Osteoblast (primary cell): Measurements from ENCODE around the gene XXYLT1. TPM values are rescaled to one million over a fixed set of nuclear protein-coding genes. Genes with fewer than 3 reads are reported as not detected.
"Not testable (repeated sequence)": the region's sequence is repeated elsewhere in the genome, so short reads cannot be mapped to it uniquely, and the experiment has no call there.

Source experiments
- DNase-seq: peaks from one replicate; pipeline ENCODE4 v3.0.0; 2011; ENCODE audit warnings: low spot score, mixed read lengths; ENCODE audit not compliant: insufficient read length; ENCODE audit errors: missing footprints
- H2AFZ ChIP-seq: 2 replicates; pipeline ENCODE4 v1.6.0; 2011; ENCODE audit warnings: mild to moderate bottlenecking, low read length
- H3K27ac ChIP-seq: 2 replicates; pipeline ENCODE4 v1.5.1; 2011; ENCODE audit warnings: mild to moderate bottlenecking, low read depth, low read length, moderate library complexity
- H3K27me3 ChIP-seq: 2 replicates; pipeline ENCODE4 v1.6.0; 2012; ENCODE audit warnings: mild to moderate bottlenecking, control low read depth, inconsistent platforms, low read length, moderate library complexity; ENCODE audit not compliant: insufficient read depth
- H3K36me3 ChIP-seq: 2 replicates; pipeline ENCODE4 v1.5.1; 2011; ENCODE audit warnings: mild to moderate bottlenecking, low read length, control low read depth, moderate library complexity; ENCODE audit not compliant: insufficient read depth
- H3K4me1 ChIP-seq: 2 replicates; pipeline ENCODE4 v1.5.1; 2011; ENCODE audit warnings: mild to moderate bottlenecking, low read length, control low read depth, moderate library complexity; ENCODE audit not compliant: insufficient read depth
- H3K4me2 ChIP-seq: 2 replicates; pipeline ENCODE4 v1.6.0; 2011; ENCODE audit warnings: mild to moderate bottlenecking, low read length; ENCODE audit not compliant: insufficient read depth
- H3K4me3 ChIP-seq: fragments of 200-600 bp; sonication (generic); 3 replicates; pipeline ENCODE4 v1.5.1; 2012; ENCODE audit warnings: mild to moderate bottlenecking, low read length, inconsistent platforms; ENCODE audit not compliant: insufficient read depth
- H3K79me2 ChIP-seq: 2 replicates; pipeline ENCODE4 v1.6.0; 2012; ENCODE audit warnings: mild to moderate bottlenecking, low read length, control low read depth, inconsistent platforms; ENCODE audit not compliant: insufficient read depth
- H3K9me3 ChIP-seq: 2 replicates; pipeline ENCODE4 v1.5.1; 2011; ENCODE audit warnings: low read depth, low read length, control low read depth
- H4K20me1 ChIP-seq: 2 replicates; pipeline ENCODE4 v1.6.0; 2012; ENCODE audit warnings: mild to moderate bottlenecking, low read length, control low read depth; ENCODE audit not compliant: insufficient read depth
- total RNA-seq: library from RNA; depleted of rRNA; stranded (reverse); fragments of >200 nt; gene quantifications from 2 replicates; pipeline ENCODE4 v1.2.3, GENCODE V29; 2012
- TF ChIP-seq, protein P1 (sequence below): IDR thresholded peaks from 2 replicates; pipeline ENCODE4 v1.5.1; 2011; ENCODE audit warnings: mild to moderate bottlenecking, low read depth, low read length, moderate library complexity; ENCODE audit errors: extremely low read depth

XXYLT1 gene
- total RNA-seq, 1 donor, result 28.2 TPM

GRCh38 chr3:195230244-195230643 lies 40.7 kb downstream of the XXYLT1 start:
- TF ChIP-seq, protein P1, sequence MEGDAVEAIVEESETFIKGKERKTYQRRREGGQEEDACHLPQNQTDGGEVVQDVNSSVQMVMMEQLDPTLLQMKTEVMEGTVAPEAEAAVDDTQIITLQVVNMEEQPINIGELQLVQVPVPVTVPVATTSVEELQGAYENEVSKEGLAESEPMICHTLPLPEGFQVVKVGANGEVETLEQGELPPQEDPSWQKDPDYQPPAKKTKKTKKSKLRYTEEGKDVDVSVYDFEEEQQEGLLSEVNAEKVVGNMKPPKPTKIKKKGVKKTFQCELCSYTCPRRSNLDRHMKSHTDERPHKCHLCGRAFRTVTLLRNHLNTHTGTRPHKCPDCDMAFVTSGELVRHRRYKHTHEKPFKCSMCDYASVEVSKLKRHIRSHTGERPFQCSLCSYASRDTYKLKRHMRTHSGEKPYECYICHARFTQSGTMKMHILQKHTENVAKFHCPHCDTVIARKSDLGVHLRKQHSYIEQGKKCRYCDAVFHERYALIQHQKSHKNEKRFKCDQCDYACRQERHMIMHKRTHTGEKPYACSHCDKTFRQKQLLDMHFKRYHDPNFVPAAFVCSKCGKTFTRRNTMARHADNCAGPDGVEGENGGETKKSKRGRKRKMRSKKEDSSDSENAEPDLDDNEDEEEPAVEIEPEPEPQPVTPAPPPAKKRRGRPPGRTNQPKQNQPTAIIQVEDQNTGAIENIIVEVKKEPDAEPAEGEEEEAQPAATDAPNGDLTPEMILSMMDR, result no peak
- Histone ChIP-seq H3K27ac (no peak overlapping the region), H3K4me2 (no peak overlapping the region), H3K79me2 (no peaks in the 10 kb centered on the region), H3K4me1 (no peaks in the 10 kb centered on the region), H2AFZ (no peak overlapping the region), H4K20me1 (no peaks in the 10 kb centered on the region), H3K27me3 (no peaks in the 10 kb centered on the region), H3K9me3 (no peaks in the 10 kb centered on the region), H3K36me3 (no peaks in the 10 kb centered on the region), H3K4me3 (no peak overlapping the region)
- DNase-seq, result no peak

DNA sequence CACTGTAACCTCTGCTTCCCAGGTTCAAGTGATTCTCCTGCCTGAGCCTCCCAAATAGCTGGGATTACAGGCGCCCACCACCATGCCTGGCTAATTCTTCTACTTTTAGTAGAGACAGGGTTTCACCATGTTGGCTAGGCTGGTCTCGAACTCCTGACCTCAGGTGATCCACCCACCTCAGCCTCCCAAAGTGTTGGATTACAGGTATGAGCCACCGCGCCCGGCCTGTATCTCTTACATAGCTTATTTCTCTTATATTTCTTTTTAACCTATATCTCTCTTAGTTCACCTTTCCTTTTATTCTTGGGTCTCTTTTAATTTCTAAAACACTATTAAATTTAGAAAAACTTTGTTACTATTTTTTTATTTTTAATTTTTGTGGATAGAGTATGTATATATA lies 42.1 kb downstream of the XXYLT1 start:
- H3K9me3 ChIP-seq, H3K79me2 ChIP-seq: not testable (repeated sequence)

GRCh38 chr3:195227871-195228270 lies 43.1 kb downstream of the XXYLT1 start:
- Histone ChIP-seq H3K9me3 (no peaks in the 10 kb centered on the region), H3K27ac (no peak overlapping the region), H2AFZ (no peak overlapping the region), H3K4me1 (peaks cover 17% of the 10 kb centered on the region), H3K79me2 (no peaks in the 10 kb centered on the region), H4K20me1 (no peaks in the 10 kb centered on the region), H3K4me2 (no peak overlapping the region), H3K27me3 (no peaks in the 10 kb centered on the region), H3K36me3 (no peaks in the 10 kb centered on the region), H3K4me3 (no peak overlapping the region)
- no peak for DNase-seq
- TF ChIP-seq, protein P1, result no peak

More for the DNA sequence above, 42.1 kb downstream of the XXYLT1 start:
- H3K4me3 ChIP-seq, H3K27ac ChIP-seq, H4K20me1 ChIP-seq, H3K4me2 ChIP-seq, H3K36me3 ChIP-seq, H3K27me3 ChIP-seq, H2AFZ ChIP-seq, H3K4me1 ChIP-seq, DNase-seq: not testable (repeated sequence)

DNA sequence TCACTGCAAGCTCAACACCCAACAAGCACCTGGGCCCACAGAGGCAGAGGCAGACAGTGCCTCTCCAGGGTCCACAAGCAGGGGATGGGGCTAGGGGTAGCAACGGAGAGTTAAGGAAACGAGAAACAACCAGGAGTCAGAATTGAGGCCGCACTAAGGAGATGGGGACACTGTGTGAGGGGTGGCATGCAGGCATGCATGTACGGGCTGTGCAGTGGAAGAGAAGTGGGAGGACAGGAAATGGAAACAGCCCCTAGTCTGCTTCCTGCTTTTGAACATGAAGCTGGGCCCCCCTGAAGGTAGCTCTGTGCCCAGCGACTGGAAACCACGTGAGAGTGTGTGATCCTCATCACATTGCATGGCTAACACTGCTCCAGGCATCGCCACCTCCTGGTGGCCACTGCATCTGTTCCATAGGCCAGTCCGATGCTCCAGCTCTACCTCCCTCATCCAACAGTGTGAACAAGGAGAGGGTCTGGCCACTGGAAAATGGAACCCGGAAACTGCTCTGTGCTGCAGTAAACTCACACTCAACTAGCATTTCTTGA lies 44.0 kb downstream of the XXYLT1 start:
- H3K4me2 ChIP-seq, result no peak overlapping the region
- H3K79me2 ChIP-seq, result peaks cover 3% of the 10 kb centered on the region
- DNase-seq, result no peak
- no peak overlapping the region for H3K27ac ChIP-seq
- no peak overlapping the region for H3K4me3 ChIP-seq
- H3K4me1 ChIP-seq, result peaks cover 19% of the 10 kb centered on the region
- H4K20me1 ChIP-seq, result no peaks in the 10 kb centered on the region
- H3K36me3 ChIP-seq, result no peaks in the 10 kb centered on the region
- TF ChIP-seq, protein P1, result peak; percentile 58
- H2AFZ ChIP-seq, result no peak overlapping the region
- no peaks in the 10 kb centered on the region for H3K27me3 ChIP-seq
- H3K9me3 ChIP-seq, result no peaks in the 10 kb centered on the region
